ENCODE measurements around the gene HRCT1. TPM values are rescaled to one million over a fixed set of nuclear protein-coding genes. Genes with fewer than 3 reads are reported as not detected.
"Not testable (repeated sequence)": the region's sequence is repeated elsewhere in the genome, so short reads cannot be mapped to it uniquely, and the experiment has no call there.

The HRCT1 gene
- total RNA-seq, 4 donors from 2014 or later: 4.0 to 32.7 (median 17.0) TPM

GRCh38 chr9:35932735-35933134 is 26.7 kb downstream of the HRCT1 start:
- Histone ChIP-seq H3K4me1 (peaks cover 0 to 16% (median 0%) of the 10 kb centered on the region in 3 donors), H3K9me3 (no peaks in the 10 kb centered on the region), H3K27me3 (no peaks in the 10 kb centered on the region), H3K4me3 (no peak overlapping the region), H3K36me3 (no peaks in the 10 kb centered on the region), H3K27ac (no peak overlapping the region)
- no peak for TF ChIP-seq CTCF (IDR thresholded peaks at IDR 0.05)
- TF ChIP-seq POLR2A (IDR thresholded peaks at IDR 0.05): no peak
- no peak for TF ChIP-seq POLR2AphosphoS5 (IDR thresholded peaks at IDR 0.05)
- no peak for TF ChIP-seq EP300 (IDR thresholded peaks at IDR 0.05)
- 78 to 86% methylated on average over 3 of the region's 3 CpGs for WGBS, 2 donors (ENCODE audit: low coverage in 1 of 2)
- no peak for ATAC-seq

GRCh38 chr9:35933550-35934067 is 27.6 kb downstream of the HRCT1 start:
- H3K27me3 ChIP-seq: no peaks in the 10 kb centered on the region
- peaks cover 0 to 16% (median 0%) of the 10 kb centered on the region in 3 donors for H3K4me1 ChIP-seq
- no peak overlapping the region for H3K4me3 ChIP-seq
- no peaks in the 10 kb centered on the region for H3K9me3 ChIP-seq
- ATAC-seq: no peak
- H3K27ac ChIP-seq: no peak overlapping the region
- no peaks in the 10 kb centered on the region for H3K36me3 ChIP-seq
- WGBS, 2 donors (ENCODE audit: low coverage in 1 of 2): 76 to 92% methylated on average over 4 of the region's 4 CpGs
- TF ChIP-seq POLR2AphosphoS5 (IDR thresholded peaks at IDR 0.05) (no peak), EP300 (IDR thresholded peaks at IDR 0.05) (no peak), POLR2A (IDR thresholded peaks at IDR 0.05) (no peak), CTCF (IDR thresholded peaks at IDR 0.05) (no peak)

- ATAC-seq, H3K4me3 ChIP-seq, H3K36me3 ChIP-seq, H3K9me3 ChIP-seq, H3K27me3 ChIP-seq: not testable (repeated sequence)
- WGBS, 2 donors (ENCODE audit: low coverage in 1 of 2): 90 to 93% methylated on average over 5 to 6 of the region's 6 CpGs
- Histone ChIP-seq H3K4me1 (peaks cover 0 to 16% (median 0%) of the 10 kb centered on the region in 3 donors), H3K27ac (peak overlapping the region in 1 of 4 donors; percentile 3)
Measured at GRCh38 chr9:35934069-35934468, 28.1 kb downstream of the HRCT1 start.

- Histone ChIP-seq H3K36me3 (no peaks in the 10 kb centered on the region), H3K4me1 (peaks cover 0 to 16% (median 0%) of the 10 kb centered on the region in 3 donors), H3K27ac (no peak overlapping the region), H3K27me3 (no peaks in the 10 kb centered on the region), H3K4me3 (no peak overlapping the region), H3K9me3 (no peaks in the 10 kb centered on the region)
- 86 to 91% methylated on average over 4 of the region's 4 CpGs for WGBS, 2 donors (ENCODE audit: low coverage in 1 of 2)
- TF ChIP-seq CTCF (IDR thresholded peaks at IDR 0.05) (no peak), EP300 (IDR thresholded peaks at IDR 0.05) (no peak)
- ATAC-seq: no peak
Measured at GRCh38 chr9:35935261-35935660, 29.3 kb downstream of the HRCT1 start.

GRCh38 chr9:35935755-35936509 is 29.9 kb downstream of the HRCT1 start:
- H3K27ac ChIP-seq: peak overlapping the region in 3 of 4 donors; percentile 2 to 60 (median 21)

More at GRCh38 chr9:35935755-35936509, 29.9 kb downstream of the HRCT1 start:
- Histone ChIP-seq H3K36me3 (no peaks in the 10 kb centered on the region), H3K4me1 (peaks cover 0 to 16% (median 0%) of the 10 kb centered on the region in 3 donors), H3K4me3 (no peak overlapping the region), H3K9me3 (no peaks in the 10 kb centered on the region), H3K27me3 (no peaks in the 10 kb centered on the region)
- ATAC-seq: no peak
- 24 to 41% methylated on average over 7 of the region's 7 CpGs for WGBS, 2 donors (ENCODE audit: low coverage in 1 of 2)
- TF ChIP-seq POLR2AphosphoS5 (IDR thresholded peaks at IDR 0.05): no peak
- TF ChIP-seq EP300 (IDR thresholded peaks at IDR 0.05): no peak
- no peak for TF ChIP-seq POLR2A (IDR thresholded peaks at IDR 0.05)
- TF ChIP-seq CTCF (IDR thresholded peaks at IDR 0.05): no peak

Data from gastroesophageal sphincter (tissue), 4 donors.